Osteoblast (primary cell): ENCODE results near the gene GGCT. TPM values are rescaled to one million over a fixed set of nuclear protein-coding genes. Genes with fewer than 3 reads are reported as not detected.
"Not testable (repeated sequence)": the region's sequence is repeated elsewhere in the genome, so short reads cannot be mapped to it uniquely, and the experiment has no call there.

Experiments
- DNase-seq: peaks from one replicate; pipeline ENCODE4 v3.0.0; 2011; ENCODE audit warnings: low spot score, mixed read lengths; ENCODE audit not compliant: insufficient read length; ENCODE audit errors: missing footprints
- H2AFZ ChIP-seq: 2 replicates; pipeline ENCODE4 v1.6.0; 2011; ENCODE audit warnings: mild to moderate bottlenecking, low read length
- H3K27ac ChIP-seq: 2 replicates; pipeline ENCODE4 v1.5.1; 2011; ENCODE audit warnings: mild to moderate bottlenecking, low read depth, low read length, moderate library complexity
- H3K27me3 ChIP-seq: 2 replicates; pipeline ENCODE4 v1.6.0; 2012; ENCODE audit warnings: mild to moderate bottlenecking, control low read depth, inconsistent platforms, low read length, moderate library complexity; ENCODE audit not compliant: insufficient read depth
- H3K36me3 ChIP-seq: 2 replicates; pipeline ENCODE4 v1.5.1; 2011; ENCODE audit warnings: mild to moderate bottlenecking, low read length, control low read depth, moderate library complexity; ENCODE audit not compliant: insufficient read depth
- H3K4me1 ChIP-seq: 2 replicates; pipeline ENCODE4 v1.5.1; 2011; ENCODE audit warnings: mild to moderate bottlenecking, low read length, control low read depth, moderate library complexity; ENCODE audit not compliant: insufficient read depth
- H3K4me2 ChIP-seq: 2 replicates; pipeline ENCODE4 v1.6.0; 2011; ENCODE audit warnings: mild to moderate bottlenecking, low read length; ENCODE audit not compliant: insufficient read depth
- H3K4me3 ChIP-seq: fragments of 200-600 bp; sonication (generic); 3 replicates; pipeline ENCODE4 v1.5.1; 2012; ENCODE audit warnings: mild to moderate bottlenecking, low read length, inconsistent platforms; ENCODE audit not compliant: insufficient read depth
- H3K79me2 ChIP-seq: 2 replicates; pipeline ENCODE4 v1.6.0; 2012; ENCODE audit warnings: mild to moderate bottlenecking, low read length, control low read depth, inconsistent platforms; ENCODE audit not compliant: insufficient read depth
- H3K9me3 ChIP-seq: 2 replicates; pipeline ENCODE4 v1.5.1; 2011; ENCODE audit warnings: low read depth, low read length, control low read depth
- H4K20me1 ChIP-seq: 2 replicates; pipeline ENCODE4 v1.6.0; 2012; ENCODE audit warnings: mild to moderate bottlenecking, low read length, control low read depth; ENCODE audit not compliant: insufficient read depth
- total RNA-seq: library from RNA; depleted of rRNA; stranded (reverse); fragments of >200 nt; gene quantifications from 2 replicates; pipeline ENCODE4 v1.2.3, GENCODE V29; 2012
- TF ChIP-seq, protein P1 (sequence below): IDR thresholded peaks from 2 replicates; pipeline ENCODE4 v1.5.1; 2011; ENCODE audit warnings: mild to moderate bottlenecking, low read depth, low read length, moderate library complexity; ENCODE audit errors: extremely low read depth

The GGCT gene
- total RNA-seq, 1 donor, result 24.2 TPM

- no peak overlapping the region for H3K4me3 ChIP-seq
- no peaks in the 10 kb centered on the region for H4K20me1 ChIP-seq
- H3K4me1 ChIP-seq, result no peaks in the 10 kb centered on the region
- H3K79me2 ChIP-seq, result no peaks in the 10 kb centered on the region
- no peaks in the 10 kb centered on the region for H3K36me3 ChIP-seq
- H3K4me2 ChIP-seq, result no peak overlapping the region
- no peak overlapping the region for H2AFZ ChIP-seq
- no peak for DNase-seq
- H3K27ac ChIP-seq, result no peak overlapping the region
- H3K27me3 ChIP-seq, result no peaks in the 10 kb centered on the region
- no peaks in the 10 kb centered on the region for H3K9me3 ChIP-seq
- TF ChIP-seq, protein P1, sequence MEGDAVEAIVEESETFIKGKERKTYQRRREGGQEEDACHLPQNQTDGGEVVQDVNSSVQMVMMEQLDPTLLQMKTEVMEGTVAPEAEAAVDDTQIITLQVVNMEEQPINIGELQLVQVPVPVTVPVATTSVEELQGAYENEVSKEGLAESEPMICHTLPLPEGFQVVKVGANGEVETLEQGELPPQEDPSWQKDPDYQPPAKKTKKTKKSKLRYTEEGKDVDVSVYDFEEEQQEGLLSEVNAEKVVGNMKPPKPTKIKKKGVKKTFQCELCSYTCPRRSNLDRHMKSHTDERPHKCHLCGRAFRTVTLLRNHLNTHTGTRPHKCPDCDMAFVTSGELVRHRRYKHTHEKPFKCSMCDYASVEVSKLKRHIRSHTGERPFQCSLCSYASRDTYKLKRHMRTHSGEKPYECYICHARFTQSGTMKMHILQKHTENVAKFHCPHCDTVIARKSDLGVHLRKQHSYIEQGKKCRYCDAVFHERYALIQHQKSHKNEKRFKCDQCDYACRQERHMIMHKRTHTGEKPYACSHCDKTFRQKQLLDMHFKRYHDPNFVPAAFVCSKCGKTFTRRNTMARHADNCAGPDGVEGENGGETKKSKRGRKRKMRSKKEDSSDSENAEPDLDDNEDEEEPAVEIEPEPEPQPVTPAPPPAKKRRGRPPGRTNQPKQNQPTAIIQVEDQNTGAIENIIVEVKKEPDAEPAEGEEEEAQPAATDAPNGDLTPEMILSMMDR, result no peak
These were observed 39.3 kb upstream of the GGCT start for GRCh38 chr7:30543813-30544525.

- not testable (repeated sequence) for H3K79me2 ChIP-seq, H3K36me3 ChIP-seq, H3K4me3 ChIP-seq, H3K27ac ChIP-seq, H2AFZ ChIP-seq, H3K4me2 ChIP-seq, H4K20me1 ChIP-seq, H3K27me3 ChIP-seq, H3K9me3 ChIP-seq, DNase-seq, H3K4me1 ChIP-seq
These were observed 38.5 kb upstream of the GGCT start for GRCh38 chr7:30543115-30543514.

DNA sequence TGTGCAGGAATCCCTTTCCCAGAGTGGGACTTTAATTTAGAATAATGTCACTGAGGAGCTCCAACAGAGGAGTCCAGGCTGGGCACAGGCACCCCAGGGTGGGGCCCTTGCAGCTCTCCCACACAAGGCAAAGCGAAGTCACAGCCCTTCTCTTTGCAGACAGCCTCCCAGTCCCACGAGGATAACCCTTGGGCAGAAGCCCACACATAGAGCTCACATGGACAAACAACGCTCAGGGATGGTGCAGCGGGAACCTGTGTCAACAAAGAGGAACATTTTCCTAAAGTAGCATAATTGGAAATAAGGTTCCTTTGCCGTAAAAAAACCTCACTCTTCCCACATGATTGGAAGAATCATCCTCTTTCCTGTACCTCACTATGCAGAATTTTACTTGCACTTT is 29.3 kb upstream of the GGCT start:
- Histone ChIP-seq H3K9me3 (no peaks in the 10 kb centered on the region), H3K79me2 (no peaks in the 10 kb centered on the region), H3K4me2 (no peak overlapping the region), H4K20me1 (no peaks in the 10 kb centered on the region), H2AFZ (no peak overlapping the region), H3K27me3 (no peaks in the 10 kb centered on the region), H3K36me3 (no peaks in the 10 kb centered on the region), H3K4me1 (no peaks in the 10 kb centered on the region), H3K27ac (no peak overlapping the region), H3K4me3 (no peak overlapping the region)
- TF ChIP-seq, protein P1, result no peak
- no peak for DNase-seq

- H3K9me3 ChIP-seq, result no peaks in the 10 kb centered on the region
- H3K27me3 ChIP-seq, result no peaks in the 10 kb centered on the region
- no peaks in the 10 kb centered on the region for H4K20me1 ChIP-seq
- DNase-seq, result no peak
- TF ChIP-seq, protein P1, result no peak
- H2AFZ ChIP-seq, result no peak overlapping the region
- no peak overlapping the region for H3K27ac ChIP-seq
- H3K79me2 ChIP-seq, result no peaks in the 10 kb centered on the region
- no peaks in the 10 kb centered on the region for H3K4me1 ChIP-seq
- H3K4me2 ChIP-seq, result no peak overlapping the region
- H3K36me3 ChIP-seq, result no peaks in the 10 kb centered on the region
- H3K4me3 ChIP-seq, result no peak overlapping the region
These were observed 26.7 kb upstream of the GGCT start for GRCh38 chr7:30531286-30531685.
